Measurements from ENCODE around the gene CRELD2.

Gene CRELD2

GRCh38 chr22:49959782-49960158 lies 41.3 kb downstream of the CRELD2 start:
- DNase-seq, result no peak

- peak; percentile 96 to 97 for DNase-seq
Measured at GRCh38 chr22:49960159-49961004, 41.9 kb downstream of the CRELD2 start, which contains the start of gene PIM3. Gene PIM3 (plus strand): TSS chr22:49960772. CDS start chr22:49960948, 176 bp downstream.

- peak in 1 of 2 donors; percentile 43 for DNase-seq
Measured at GRCh38 chr22:49961005-49961600, 42.7 kb downstream of the CRELD2 start.

GRCh38 chr22:49961601-49962011 lies 43.2 kb downstream of the CRELD2 start:
- DNase-seq, result no peak

- peak; percentile 90 to 91 for DNase-seq
Measured at GRCh38 chr22:49962012-49962750, 43.7 kb downstream of the CRELD2 start.

- no peak for DNase-seq
Measured at GRCh38 chr22:49962751-49963646, 44.6 kb downstream of the CRELD2 start.

- no peak for DNase-seq
Measured at GRCh38 chr22:49963647-49964026, 45.2 kb downstream of the CRELD2 start.

- peak in 1 of 2 donors; percentile 54 for DNase-seq
Measured at GRCh38 chr22:49964136-49965090, 46.0 kb downstream of the CRELD2 start.

- peak in 1 of 2 donors; percentile 29 for DNase-seq
Measured at GRCh38 chr22:49965091-49966040, 46.9 kb downstream of the CRELD2 start.

GRCh38 chr22:49966041-49966773 lies 47.8 kb downstream of the CRELD2 start:
- peak in 1 of 2 donors; percentile 14 for DNase-seq

- DNase-seq, result peak; percentile 30 to 61
Measured at GRCh38 chr22:49966774-49967705, 48.6 kb downstream of the CRELD2 start.

- DNase-seq, result no peak
Measured at GRCh38 chr22:49967706-49968208, 49.3 kb downstream of the CRELD2 start.

GRCh38 chr22:49968313-49968830 lies 49.9 kb downstream of the CRELD2 start:
- no peak for DNase-seq

GRCh38 chr22:49968831-49969661 lies 50.6 kb downstream of the CRELD2 start:
- no peak for DNase-seq

- no peak for DNase-seq
Measured at GRCh38 chr22:49969751-49970527, 51.5 kb downstream of the CRELD2 start.

All from CD4-positive, alpha-beta T cell treated with Interleukin-1 beta for 1 hour (primary cell).